GM12874 (cell line): ENCODE measurements around the gene KRT79.

Source experiments
- CTCF ChIP-seq: IDR thresholded peaks from 2 replicates; pipeline ENCODE4 v1.5.1; 2011; ENCODE audit warnings: low read depth, mild to moderate bottlenecking, control low read depth, low read length, moderate library complexity; ENCODE audit not compliant: insufficient read depth

KRT79 gene

DNA sequence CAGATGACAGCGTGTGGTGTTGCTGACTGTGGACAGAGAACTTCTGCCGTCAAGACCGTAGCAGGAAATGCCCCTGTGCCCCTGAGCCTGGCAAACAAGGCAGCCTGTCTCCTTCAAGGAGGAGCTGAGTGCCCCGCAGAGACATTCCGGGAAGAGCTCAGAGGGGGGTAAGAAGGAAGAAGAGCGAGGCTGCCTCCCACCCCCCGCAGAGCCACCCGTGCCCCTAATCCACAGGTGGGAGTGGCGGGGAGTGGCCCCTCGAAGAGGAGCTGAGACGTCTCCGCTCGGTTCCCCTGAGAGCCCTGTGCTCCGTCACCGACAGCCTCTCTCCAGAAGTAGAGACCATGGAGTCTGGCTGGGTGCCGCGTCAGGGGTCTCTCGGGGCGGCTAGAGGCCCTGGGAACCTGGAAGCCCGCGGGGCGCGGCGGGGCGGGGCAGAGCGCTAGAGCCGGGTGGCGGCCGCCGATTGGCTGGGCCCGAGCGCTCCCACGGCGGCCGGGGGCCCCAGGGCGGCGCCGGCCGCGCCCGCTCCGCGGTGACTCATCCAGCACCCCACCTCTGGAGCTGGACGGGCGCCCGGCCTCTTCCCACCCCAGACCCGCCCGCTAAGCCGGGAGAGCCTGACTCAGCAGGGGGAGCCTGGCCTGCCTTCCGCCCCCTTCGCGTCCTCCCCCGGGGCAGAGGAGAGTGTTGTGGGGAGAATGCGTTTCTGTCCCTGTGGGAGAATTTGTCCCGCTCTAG lies 39.9 kb upstream of the KRT79 start:
- no peak for TF ChIP-seq CTCF

DNA sequence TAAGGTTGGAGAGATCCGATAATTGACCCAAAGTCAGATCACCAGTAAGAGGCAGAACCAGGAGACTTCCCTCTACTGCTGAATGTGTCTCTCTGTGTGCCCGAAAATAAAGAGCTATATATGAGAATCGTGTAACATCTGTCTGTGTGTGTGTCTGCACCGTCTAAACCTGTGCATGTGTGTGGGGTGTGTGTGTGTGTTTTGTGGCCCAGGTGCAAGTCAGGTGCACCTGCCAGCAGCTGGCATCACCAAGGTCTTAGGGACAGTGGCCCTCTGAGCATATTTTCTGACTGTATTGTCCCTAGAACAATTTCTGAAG lies 39.4 kb upstream of the KRT79 start:
- no peak for TF ChIP-seq CTCF

DNA sequence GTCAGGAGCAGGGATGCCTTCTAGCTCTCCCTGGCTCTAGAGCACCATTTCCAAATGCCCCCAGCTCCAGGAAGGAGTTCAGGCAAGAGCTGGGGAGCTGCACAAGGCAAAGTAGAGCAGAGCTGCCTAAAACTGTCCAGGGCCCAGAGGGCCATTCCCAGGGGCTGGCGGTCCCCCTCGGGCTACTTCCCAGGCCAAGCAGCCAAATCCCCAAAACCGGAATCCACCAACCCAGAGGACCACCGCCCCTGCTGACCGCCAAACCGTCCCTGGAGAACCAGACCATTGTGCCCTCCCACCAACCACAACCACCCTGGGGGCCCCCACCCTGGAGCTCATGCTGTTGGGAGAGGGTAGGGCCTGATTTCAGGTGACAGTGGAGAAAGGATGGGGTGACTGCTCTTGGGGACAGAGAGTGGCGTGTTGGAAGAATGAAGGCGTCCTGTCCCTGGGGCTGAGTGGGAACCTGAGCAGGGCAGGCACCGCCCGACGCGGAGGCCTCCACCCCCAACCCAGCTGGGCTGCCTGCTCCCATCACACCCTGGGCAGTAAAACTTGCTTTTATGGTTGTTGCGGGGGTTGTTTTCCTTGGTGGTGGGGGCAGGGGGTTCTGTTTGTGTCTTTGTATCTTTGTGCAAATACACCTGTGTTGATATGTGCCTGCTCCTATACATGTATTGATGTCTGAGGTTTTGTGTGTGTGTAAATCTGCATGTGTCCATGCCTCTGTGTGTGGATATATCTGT lies 38.7 kb upstream of the KRT79 start:
- TF ChIP-seq CTCF: no peak

DNA sequence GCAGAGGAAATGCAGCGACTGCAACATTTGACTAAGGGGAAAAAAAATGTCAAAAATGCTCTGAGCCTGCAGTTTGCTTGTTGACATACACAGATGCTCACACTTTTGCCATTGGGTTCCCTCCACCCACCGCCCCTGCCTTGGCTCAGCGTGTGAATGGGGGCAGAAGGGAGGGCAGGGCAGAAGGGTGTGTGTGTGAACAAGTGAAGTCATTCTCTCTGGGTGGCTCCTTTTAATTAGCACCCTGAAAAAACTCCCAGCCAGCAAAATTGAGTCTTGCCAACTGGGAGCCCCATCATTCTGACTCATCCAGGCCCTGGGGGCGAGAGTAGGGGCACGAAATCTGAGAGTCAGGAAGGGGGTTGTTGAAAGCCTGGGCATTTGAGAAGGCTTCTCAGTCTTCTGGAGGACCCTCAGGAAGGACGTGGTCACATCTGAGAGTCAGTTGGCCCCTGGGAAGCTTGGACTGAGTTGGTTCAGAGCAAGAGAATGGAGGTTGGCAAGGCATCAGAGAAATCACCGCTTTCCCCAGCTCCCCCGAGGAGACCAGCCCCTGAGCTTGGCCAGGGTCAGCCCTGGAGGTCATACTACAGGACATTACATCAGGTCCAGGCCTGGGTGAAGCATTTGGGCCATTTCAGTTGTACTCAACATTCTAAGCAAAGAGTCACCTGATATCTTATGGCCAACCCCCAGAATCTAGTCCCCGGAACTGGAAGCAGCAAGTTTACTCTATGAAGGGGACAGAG lies 37.4 kb upstream of the KRT79 start:
- no peak for TF ChIP-seq CTCF

DNA sequence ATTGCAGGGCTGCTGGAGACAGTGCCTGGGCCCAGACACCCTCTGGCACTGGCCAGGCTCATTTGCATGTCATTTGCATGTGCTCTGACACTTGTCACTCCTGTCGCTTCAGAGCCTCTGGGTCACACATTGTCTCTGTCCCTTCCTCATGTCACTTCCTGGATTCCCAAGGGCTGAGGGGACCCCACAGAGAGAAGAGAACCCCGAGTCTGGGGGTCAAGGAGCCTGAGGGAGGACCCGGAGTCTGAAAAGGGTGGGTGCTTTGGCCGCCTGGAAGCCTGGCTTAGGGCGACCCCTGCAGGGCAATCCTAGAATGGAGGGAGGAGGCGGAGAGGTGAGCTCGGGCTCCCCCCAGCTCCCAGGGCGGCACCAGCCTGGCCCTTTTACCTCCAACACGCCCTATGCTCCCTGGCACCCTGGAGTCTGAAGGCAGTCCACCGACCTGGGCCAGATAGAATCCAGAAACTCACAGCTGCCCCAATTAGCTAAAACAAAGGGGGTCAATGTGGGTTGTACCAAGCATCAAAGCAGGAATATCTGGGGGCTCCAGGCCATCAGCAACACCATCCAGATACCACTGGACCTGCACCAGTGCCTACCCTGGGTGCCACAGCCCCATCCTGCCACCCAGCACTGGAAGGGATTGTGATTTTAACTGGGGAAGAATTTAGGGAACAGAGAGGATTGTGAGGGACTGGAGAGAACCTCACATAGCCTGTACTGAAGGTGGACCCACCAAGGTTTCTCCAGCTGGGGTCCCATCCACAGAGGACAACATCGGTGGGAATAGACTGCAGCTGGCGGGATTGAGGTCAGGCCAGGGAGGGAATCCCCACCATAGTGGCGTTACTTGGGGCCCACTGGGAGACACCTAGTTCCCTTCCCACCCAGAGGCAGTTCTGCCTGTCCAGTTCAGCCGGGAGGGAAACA lies 36.5 kb upstream of the KRT79 start:
- peak; percentile 87 for TF ChIP-seq CTCF

GRCh38 chr12:52867642-52868041 lies 33.5 kb upstream of the KRT79 start:
- TF ChIP-seq CTCF: no peak
